GM12878 (cell line): ENCODE measurements around the gene PPP4C. TPM values are rescaled to one million over a fixed set of nuclear protein-coding genes. Genes with fewer than 3 reads are reported as not detected.

Experiments used
- ATAC-seq: fragments of 200-7000 bp; cut with Tn5 transposase; 3 replicates; pipeline ENCODE4 v1.9.1; 2020; ENCODE audit warnings: mild to moderate bottlenecking, moderate library complexity
- BruUV-seq: library from RNA; stranded (reverse); fragments of 400-500 nt; replicated peaks from 2 replicates; lab custom pipeline; 2021; lab: Mats Ljungman, UMichigan
- CTCF ChIA-PET: fragments of 300-600 bp; sonication (Branson Sonifier 250); formaldehyde crosslinking; extraction: SDS; loops from one replicate; lab custom pipeline; 2021; ENCODE audit warnings: inconsistent platforms; lab: Yijun Ruan, JAX
- POLR2A ChIA-PET: fragments of 350-600 bp; formaldehyde crosslinking; extraction: SDS; loops from one replicate; lab custom pipeline; 2021; ENCODE audit warnings: inconsistent platforms; lab: Charles Lee
- RAD21 ChIA-PET: fragments of 300-600 bp; sonication (Branson Sonifier 250); formaldehyde crosslinking; loops from one replicate; lab custom pipeline; 2023; ENCODE audit warnings: antibody characterized with exemption; ENCODE audit not compliant: unreplicated experiment; lab: Charles Lee
- SMC1A ChIA-PET: fragments of 300-600 bp; sonication (Branson Sonifier 250); formaldehyde crosslinking; loops from one replicate; lab custom pipeline; 2023; ENCODE audit not compliant: unreplicated experiment, uncharacterized antibody; lab: Charles Lee
- DNase-seq: peaks from one replicate; pipeline ENCODE4 v3.0.0-alpha.2; 2011; ENCODE audit warnings: low read depth, low spot score
- FAIRE-seq: peaks from 3 replicates; lab custom pipeline; 2011; peaks lifted over from hg19 to GRCh38; lab: Jason Lieb, UNC
- H2AFZ ChIP-seq: 2 replicates; pipeline ENCODE4 v1.6.0; 2011; ENCODE audit warnings: low read depth, low read length, control low read depth; ENCODE audit not compliant: control insufficient read depth
- H3K27ac ChIP-seq: 2 replicates; pipeline ENCODE4 v1.5.1; 2011; ENCODE audit warnings: control low read depth; ENCODE audit not compliant: control insufficient read depth, insufficient read depth
- H3K27me3 ChIP-seq, 2 experiments: replicated peaks in 1 of 2; 2 replicates each; pipeline versions ENCODE4 v1.6.0 to v1.6.1; 2011; ENCODE audit warnings: low read length in 1 of 2; ENCODE audit not compliant: control insufficient read depth in 2 of 2, insufficient read depth in 2 of 2
- H3K36me3 ChIP-seq, 2 experiments: 2 replicates each; pipeline ENCODE4 v1.5.1; 2011; ENCODE audit warnings: low read length in 1 of 2; ENCODE audit not compliant: control insufficient read depth in 2 of 2, insufficient read depth in 2 of 2
- H3K4me1 ChIP-seq: 2 replicates; pipeline ENCODE4 v1.6.1; 2011; ENCODE audit warnings: mild to moderate bottlenecking, low read length, moderate library complexity, mixed read lengths; ENCODE audit not compliant: control insufficient read depth, insufficient read depth
- H3K4me2 ChIP-seq: 2 replicates; pipeline ENCODE4 v1.6.0; 2011; ENCODE audit warnings: control low read depth; ENCODE audit not compliant: control insufficient read depth, insufficient read depth
- H3K4me3 ChIP-seq: fragments of 200-600 bp; sonication (generic); 2 replicates; pipeline ENCODE4 v1.5.1; 2016
- H3K79me2 ChIP-seq: 2 replicates; pipeline ENCODE4 v1.6.0; 2011; ENCODE audit warnings: low read length; ENCODE audit not compliant: control insufficient read depth, insufficient read depth
- H3K9ac ChIP-seq: 2 replicates; pipeline ENCODE4 v1.8.0; 2011; ENCODE audit warnings: low read length, control low read depth, mixed read lengths; ENCODE audit not compliant: control insufficient read depth, insufficient read depth
- H3K9me3 ChIP-seq: replicated peaks from 3 replicates; pipeline ENCODE4 v1.5.1; 2011; ENCODE audit warnings: mild to moderate bottlenecking, low read length; ENCODE audit not compliant: control insufficient read depth, insufficient read depth
- H4K20me1 ChIP-seq: 2 replicates; pipeline ENCODE4 v1.6.0; 2011; ENCODE audit not compliant: control insufficient read depth, insufficient read depth
- BCL11A ChIP-seq: IDR thresholded peaks from 2 replicates; pipeline ENCODE4 v1.6.1; 2011; ENCODE audit warnings: low read depth, low read length
- EED ChIP-seq: sonication (generic); IDR thresholded peaks from 2 replicates; pipeline ENCODE4 v1.6.1; 2016; ENCODE audit warnings: antibody characterized with exemption, low read depth
- IKZF1 ChIP-seq: fragments of 450-650 bp; conservative IDR thresholded peaks from 2 replicates; pipeline ENCODE4 v1.6.1; 2017; ENCODE audit warnings: antibody characterized with exemption, mild to moderate bottlenecking
- IKZF2 ChIP-seq, 2 experiments: fragments of 450-650 bp; IDR thresholded peaks; 2 replicates each; pipeline ENCODE4 v1.6.1; 2017; ENCODE audit warnings: mild to moderate bottlenecking in 2 of 2, moderate library complexity in 2 of 2
- RAD21 ChIP-seq: IDR thresholded peaks from 2 replicates; pipeline ENCODE4 v1.6.1; 2011; ENCODE audit warnings: mild to moderate bottlenecking, low read depth, low read length, moderate library complexity; ENCODE audit not compliant: insufficient read depth
- SMARCA5 ChIP-seq: fragments of 450-650 bp; IDR thresholded peaks from 2 replicates; pipeline ENCODE4 v1.6.1; 2017; ENCODE audit warnings: mild to moderate bottlenecking
- SMC3 ChIP-seq: IDR thresholded peaks from 2 replicates; pipeline ENCODE4 v1.6.1; 2011; ENCODE audit warnings: low read length, improper control_type of control experiment, borderline replicate concordance
- SRF ChIP-seq, 2 experiments: IDR thresholded peaks; 2 replicates each; pipeline ENCODE4 v1.6.1; 2011; ENCODE audit warnings: low read depth in 2 of 2, low read length in 2 of 2, mild to moderate bottlenecking in 1 of 2, moderate library complexity in 1 of 2
- YY1 ChIP-seq: IDR thresholded peaks from 2 replicates; pipeline ENCODE4 v1.6.1; 2011; ENCODE audit warnings: low read depth, mild to moderate bottlenecking, low read length
- ZNF384 ChIP-seq: IDR thresholded peaks from 2 replicates; pipeline ENCODE4 v1.6.1; 2012; ENCODE audit warnings: low read depth, mild to moderate bottlenecking, low read length, improper control_type of control experiment, borderline replicate concordance
- WGBS: methylation state at CpG from one replicate; pipeline ENCODE4 v1.1.6; 2016; ENCODE audit warnings: low lambda C conversion rate; ENCODE audit not compliant: insufficient replicate concordance, insufficient coverage; ENCODE audit errors: missing lambda C conversion rate; 5-methylcytosine and 5-hydroxymethylcytosine counted together
- in situ Hi-C: fragments of 300-500 bp; cut with MboI; formaldehyde crosslinking; loops from 9 replicates; pipeline ENCODE4 v1.14.3; 2018; ENCODE audit warnings: mixed read lengths
- intact Hi-C: fragments of 100-400 bp; cut with micrococcal nuclease; formaldehyde crosslinking; loops from one replicate; pipeline ENCODE4 v1.14.2; 2022; ENCODE audit not compliant: unreplicated experiment
- polyA plus RNA-seq, 11 experiments: library from polyadenylated mRNA; depleted of rRNA in 4 of 11; unstranded in 6 of 11; stranded (reverse) in 5 of 11; fragments of >200 nt; fragmentation: Nextera tagmentation in 4 of 11; fragmentation: Illumina TruSeq in 1 of 11; extraction: Ambion mirVana in 4 of 11; extraction: Trizol in 1 of 11; gene quantifications; 1 replicate in 1 of 11; 2 replicates in 10 of 11; pipeline versions ENCODE4 v1.2.1 to v1.2.3, GENCODE V29; 2011 to 2016; ENCODE audit warnings: inconsistent platforms in 2 of 11, missing spikeins in 2 of 11, low read depth in 1 of 11
- total RNA-seq, 4 experiments: library from RNA; depleted of rRNA in 3 of 4; stranded (reverse); fragments of >200 nt in 3 of 4; fragmentation: Illumina TruSeq in 1 of 4; extraction: Trizol in 1 of 4; gene quantifications; 2 replicates each; pipeline versions ENCODE4 v1.2.1 to v1.2.3, GENCODE V29; 2013 to 2021
- TF ChIP-seq, protein P1 (sequence below), 3 experiments: IDR thresholded peaks in 2 of 3; conservative IDR thresholded peaks in 1 of 3; 2 replicates each; pipeline ENCODE4 v1.5.1; 2011; ENCODE audit warnings: low read depth in 3 of 3, low read length in 3 of 3, mild to moderate bottlenecking in 3 of 3, control low read depth in 2 of 3, moderate library complexity in 2 of 3, inconsistent platforms in 1 of 3, mixed read lengths in 1 of 3; ENCODE audit not compliant: control insufficient read depth in 2 of 3, insufficient read depth in 1 of 3; ENCODE audit errors: extremely low read depth in 1 of 3
- TF ChIP-seq, protein P2 (sequence below): IDR thresholded peaks from 2 replicates; pipeline ENCODE4 v1.6.1; 2011; ENCODE audit warnings: borderline replicate concordance, low read depth, mild to moderate bottlenecking, moderate library complexity, low read length; ENCODE audit not compliant: insufficient read depth, poor library complexity, severe bottlenecking
- TF ChIP-seq, protein P3 (sequence below): fragments of 450-650 bp; IDR thresholded peaks from 2 replicates; pipeline ENCODE4 v1.6.1; 2017; ENCODE audit warnings: mild to moderate bottlenecking

The PPP4C gene
- total and polyA plus RNA-seq, 10 of the 15 experiments (the other 5 are each of a cell fraction or from before 2014, with no cell fraction given): 2.7 to 240 (median 124) TPM

DNA sequence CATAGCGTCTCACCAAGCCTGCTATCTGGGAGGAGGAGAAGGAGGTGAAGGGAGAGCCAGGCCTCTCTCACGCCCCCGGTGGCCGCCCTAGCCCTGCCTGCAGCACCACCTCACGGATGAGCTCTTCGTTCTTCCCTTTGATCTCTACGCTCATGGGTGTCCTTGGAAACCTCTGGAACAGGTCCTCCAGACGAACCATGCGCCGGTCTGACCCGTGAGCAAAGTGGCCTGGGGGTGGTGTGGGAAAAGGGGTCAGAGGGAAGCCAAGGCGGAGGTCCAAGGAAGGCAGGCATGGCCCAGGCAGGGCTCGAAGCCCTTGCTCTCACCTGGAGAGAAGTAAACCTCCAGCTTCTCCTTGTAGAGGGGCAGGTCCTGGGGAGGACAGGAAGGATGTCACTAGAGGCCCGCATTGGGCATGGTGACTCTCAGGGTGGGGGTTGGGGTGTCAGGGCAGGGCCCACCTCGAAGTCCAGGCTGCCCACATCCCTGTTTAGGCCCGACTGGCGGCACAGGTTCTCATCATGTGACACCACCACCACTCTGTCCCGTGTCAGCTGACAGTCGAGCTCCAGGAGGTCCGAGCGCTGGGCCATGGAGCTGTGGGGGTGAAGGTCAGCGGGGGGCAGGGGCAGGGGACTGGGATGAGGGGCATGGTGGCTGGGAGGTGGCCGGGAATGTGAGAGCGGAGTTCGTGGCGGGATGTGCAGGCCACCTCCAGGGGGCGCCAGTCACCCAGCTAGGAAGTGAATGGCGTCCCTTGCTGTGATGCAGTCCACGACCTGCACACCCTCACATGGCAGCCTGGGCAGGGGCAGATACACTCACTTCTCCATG, 36.6 kb downstream of the PPP4C start:
- FAIRE-seq: peak; percentile 61
- Histone ChIP-seq H3K9me3 (no peaks in the 10 kb centered on the region), H3K4me1 (peaks cover 2% of the 10 kb centered on the region), H3K27ac (no peak overlapping the region), H3K4me3 (no peak overlapping the region), H4K20me1 (no peaks in the 10 kb centered on the region), H3K36me3 (no peaks in the 10 kb centered on the region), H3K27me3 (no peaks in the 10 kb centered on the region), H3K79me2 (no peaks in the 10 kb centered on the region), H2AFZ (no peak overlapping the region), H3K9ac (no peak overlapping the region), H3K4me2 (no peak overlapping the region)
- TF ChIP-seq, protein P1, sequence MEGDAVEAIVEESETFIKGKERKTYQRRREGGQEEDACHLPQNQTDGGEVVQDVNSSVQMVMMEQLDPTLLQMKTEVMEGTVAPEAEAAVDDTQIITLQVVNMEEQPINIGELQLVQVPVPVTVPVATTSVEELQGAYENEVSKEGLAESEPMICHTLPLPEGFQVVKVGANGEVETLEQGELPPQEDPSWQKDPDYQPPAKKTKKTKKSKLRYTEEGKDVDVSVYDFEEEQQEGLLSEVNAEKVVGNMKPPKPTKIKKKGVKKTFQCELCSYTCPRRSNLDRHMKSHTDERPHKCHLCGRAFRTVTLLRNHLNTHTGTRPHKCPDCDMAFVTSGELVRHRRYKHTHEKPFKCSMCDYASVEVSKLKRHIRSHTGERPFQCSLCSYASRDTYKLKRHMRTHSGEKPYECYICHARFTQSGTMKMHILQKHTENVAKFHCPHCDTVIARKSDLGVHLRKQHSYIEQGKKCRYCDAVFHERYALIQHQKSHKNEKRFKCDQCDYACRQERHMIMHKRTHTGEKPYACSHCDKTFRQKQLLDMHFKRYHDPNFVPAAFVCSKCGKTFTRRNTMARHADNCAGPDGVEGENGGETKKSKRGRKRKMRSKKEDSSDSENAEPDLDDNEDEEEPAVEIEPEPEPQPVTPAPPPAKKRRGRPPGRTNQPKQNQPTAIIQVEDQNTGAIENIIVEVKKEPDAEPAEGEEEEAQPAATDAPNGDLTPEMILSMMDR (IDR thresholded peaks at IDR 0.05 in 2 of 3, conservative IDR thresholded peaks at IDR 0.05 in 1 of 3; ENCODE audit: control insufficient read depth in 2 of 3, extremely low read depth in 1 of 3, insufficient read depth in 1 of 3, low read depth in 3 of 3, low read length in 3 of 3): peak; percentile 75 to 87 (median 76)
- TF ChIP-seq EED (peak; percentile 34; the same call in 1 of the 2 replicates), IKZF1 (0 out of 2 replicates have a peak, but pooled peaks have one; percentile 32), YY1 (peak; percentile 91), SMARCA5 (peak; percentile 98), SRF (IDR thresholded peaks at IDR 0.05; ENCODE audit: low read depth in 2 of 2, low read length in 2 of 2) (0 out of 4 replicates have a peak, but pooled peaks of 1 of the 2 experiments have one; percentile 4), ZNF384 (no peak), BCL11A (no peak), RAD21 (peak; percentile 61), SMC3 (peak; percentile 64), IKZF2 (IDR thresholded peaks at IDR 0.05) (0 out of 4 replicates have a peak, but pooled peaks of 1 of the 2 experiments have one; percentile 12)
- TF ChIP-seq, protein P2, sequence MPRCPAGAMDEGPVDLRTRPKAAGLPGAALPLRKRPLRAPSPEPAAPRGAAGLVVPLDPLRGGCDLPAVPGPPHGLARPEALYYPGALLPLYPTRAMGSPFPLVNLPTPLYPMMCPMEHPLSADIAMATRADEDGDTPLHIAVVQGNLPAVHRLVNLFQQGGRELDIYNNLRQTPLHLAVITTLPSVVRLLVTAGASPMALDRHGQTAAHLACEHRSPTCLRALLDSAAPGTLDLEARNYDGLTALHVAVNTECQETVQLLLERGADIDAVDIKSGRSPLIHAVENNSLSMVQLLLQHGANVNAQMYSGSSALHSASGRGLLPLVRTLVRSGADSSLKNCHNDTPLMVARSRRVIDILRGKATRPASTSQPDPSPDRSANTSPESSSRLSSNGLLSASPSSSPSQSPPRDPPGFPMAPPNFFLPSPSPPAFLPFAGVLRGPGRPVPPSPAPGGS: no peak
- TF ChIP-seq, protein P3, sequence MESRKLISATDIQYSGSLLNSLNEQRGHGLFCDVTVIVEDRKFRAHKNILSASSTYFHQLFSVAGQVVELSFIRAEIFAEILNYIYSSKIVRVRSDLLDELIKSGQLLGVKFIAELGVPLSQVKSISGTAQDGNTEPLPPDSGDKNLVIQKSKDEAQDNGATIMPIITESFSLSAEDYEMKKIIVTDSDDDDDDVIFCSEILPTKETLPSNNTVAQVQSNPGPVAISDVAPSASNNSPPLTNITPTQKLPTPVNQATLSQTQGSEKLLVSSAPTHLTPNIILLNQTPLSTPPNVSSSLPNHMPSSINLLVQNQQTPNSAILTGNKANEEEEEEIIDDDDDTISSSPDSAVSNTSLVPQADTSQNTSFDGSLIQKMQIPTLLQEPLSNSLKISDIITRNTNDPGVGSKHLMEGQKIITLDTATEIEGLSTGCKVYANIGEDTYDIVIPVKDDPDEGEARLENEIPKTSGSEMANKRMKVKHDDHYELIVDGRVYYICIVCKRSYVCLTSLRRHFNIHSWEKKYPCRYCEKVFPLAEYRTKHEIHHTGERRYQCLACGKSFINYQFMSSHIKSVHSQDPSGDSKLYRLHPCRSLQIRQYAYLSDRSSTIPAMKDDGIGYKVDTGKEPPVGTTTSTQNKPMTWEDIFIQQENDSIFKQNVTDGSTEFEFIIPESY: peak; percentile 97
- ATAC-seq: peak; percentile 93
- ChIA-PET POLR2A (interaction anchor here (0.9 kb wide), 1 partner anchor 297 kb away, joined by 4 read pairs; no protein-coding TSS in a partner anchor), SMC1A (interaction anchor here (0.7 to 1.6 kb wide), 4 partner anchors 9 to 232 kb away, joined by 3 to 6 read pairs (median 3); partner anchors contain the start of gene TBX6), RAD21 (interaction anchor here (0.7 to 3.0 kb wide), 7 partner anchors 8 to 71 kb away, joined by 3 to 13 read pairs (median 3); partner anchors contain the start of genes CORO1A and TBX6), CTCF (interaction anchor here (0.7 to 3.0 kb wide), 11 partner anchors 9 to 296 kb away, joined by 3 to 22 read pairs (median 7); partner anchors contain the start of genes CORO1A, MAPK3, TBX6 and ZNF771)
- DNase-seq: no peak
- in situ Hi-C loops (no loop called here), intact Hi-C loops (no loop called here)
- no TSS peak for BruUV-seq
- WGBS: 34% methylated on average over 25 of the region's 29 CpGs
